ENCODE measurements around the gene MAN1C1.

MAN1C1 gene

DNA sequence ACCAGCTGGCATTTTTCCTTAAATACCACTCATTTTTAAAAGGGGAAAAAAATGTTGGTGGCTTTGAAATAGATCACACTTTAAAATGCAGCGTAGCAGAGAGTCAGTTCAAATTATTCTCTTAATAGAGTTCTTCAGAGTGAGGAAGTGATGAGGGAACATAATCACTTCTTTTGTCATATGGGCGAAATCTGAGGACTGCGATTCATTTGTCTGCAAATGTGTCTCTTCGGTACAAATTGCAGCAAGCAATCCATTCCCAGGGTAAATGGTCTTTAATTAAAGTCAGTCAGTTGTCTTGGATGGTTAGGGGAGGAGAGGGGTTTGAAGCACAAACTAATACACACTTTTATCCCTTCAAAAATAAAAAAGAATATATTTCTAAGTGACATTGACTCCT is 97.4 kb downstream of the MAN1C1 start (continued):
- TF ChIP-seq SNAI2 (CRISPR knock-in tag; IDR thresholded peaks at IDR 0.05) (no peak), CSDC2 (CRISPR knock-in tag; IDR thresholded peaks at IDR 0.05) (no peak), TOX (CRISPR knock-in tag; IDR thresholded peaks at IDR 0.05; ENCODE audit: borderline replicate concordance) (no peak)

DNA sequence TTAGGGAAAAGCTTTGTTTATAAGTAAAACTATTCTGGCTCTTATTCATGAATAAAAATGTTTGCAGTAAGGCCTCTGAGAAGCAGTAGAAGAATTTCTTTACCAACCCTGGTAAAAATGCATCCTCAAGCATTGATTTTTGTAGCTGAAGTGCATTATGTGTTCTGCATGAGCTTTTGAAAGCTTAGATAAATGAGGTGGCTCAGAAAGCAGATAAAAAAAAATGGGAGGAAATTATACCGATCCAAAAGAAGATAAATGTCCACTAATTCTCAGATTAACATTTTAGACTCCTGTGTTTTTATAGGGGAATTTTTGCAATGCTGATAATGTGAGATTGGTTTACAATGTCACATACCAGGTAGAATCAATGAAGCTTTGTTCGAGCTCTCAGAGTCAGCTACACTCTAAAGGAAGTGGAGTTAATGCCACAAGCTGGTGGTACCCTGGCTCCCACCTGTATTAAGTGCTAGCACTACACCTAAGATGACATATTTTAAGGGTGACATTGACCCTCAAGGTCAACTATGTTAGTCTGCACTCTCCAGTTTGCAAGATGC is 97.9 kb downstream of the MAN1C1 start:
- TF ChIP-seq ZNF8 (CRISPR knock-in tag; IDR thresholded peaks at IDR 0.05) (no peak), ZNF565 (CRISPR knock-in tag; conservative IDR thresholded peaks at IDR 0.05; ENCODE audit: low read depth) (no peak), BACH2 (CRISPR knock-in tag; IDR thresholded peaks at IDR 0.05; ENCODE audit: borderline replicate concordance) (no peak), ZFP3 (CRISPR knock-in tag; IDR thresholded peaks at IDR 0.05) (no peak), ZFP30 (CRISPR knock-in tag; IDR thresholded peaks at IDR 0.05) (no peak), GLIS3 (CRISPR knock-in tag; IDR thresholded peaks at IDR 0.05) (no peak)
- TF ChIP-seq, protein P1, sequence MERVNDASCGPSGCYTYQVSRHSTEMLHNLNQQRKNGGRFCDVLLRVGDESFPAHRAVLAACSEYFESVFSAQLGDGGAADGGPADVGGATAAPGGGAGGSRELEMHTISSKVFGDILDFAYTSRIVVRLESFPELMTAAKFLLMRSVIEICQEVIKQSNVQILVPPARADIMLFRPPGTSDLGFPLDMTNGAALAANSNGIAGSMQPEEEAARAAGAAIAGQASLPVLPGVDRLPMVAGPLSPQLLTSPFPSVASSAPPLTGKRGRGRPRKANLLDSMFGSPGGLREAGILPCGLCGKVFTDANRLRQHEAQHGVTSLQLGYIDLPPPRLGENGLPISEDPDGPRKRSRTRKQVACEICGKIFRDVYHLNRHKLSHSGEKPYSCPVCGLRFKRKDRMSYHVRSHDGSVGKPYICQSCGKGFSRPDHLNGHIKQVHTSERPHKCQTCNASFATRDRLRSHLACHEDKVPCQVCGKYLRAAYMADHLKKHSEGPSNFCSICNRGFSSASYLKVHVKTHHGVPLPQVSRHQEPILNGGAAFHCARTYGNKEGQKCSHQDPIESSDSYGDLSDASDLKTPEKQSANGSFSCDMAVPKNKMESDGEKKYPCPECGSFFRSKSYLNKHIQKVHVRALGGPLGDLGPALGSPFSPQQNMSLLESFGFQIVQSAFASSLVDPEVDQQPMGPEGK (CRISPR knock-in tag; IDR thresholded peaks at IDR 0.05; ENCODE audit: borderline replicate concordance) = no peak
- TF ChIP-seq, protein P2, sequence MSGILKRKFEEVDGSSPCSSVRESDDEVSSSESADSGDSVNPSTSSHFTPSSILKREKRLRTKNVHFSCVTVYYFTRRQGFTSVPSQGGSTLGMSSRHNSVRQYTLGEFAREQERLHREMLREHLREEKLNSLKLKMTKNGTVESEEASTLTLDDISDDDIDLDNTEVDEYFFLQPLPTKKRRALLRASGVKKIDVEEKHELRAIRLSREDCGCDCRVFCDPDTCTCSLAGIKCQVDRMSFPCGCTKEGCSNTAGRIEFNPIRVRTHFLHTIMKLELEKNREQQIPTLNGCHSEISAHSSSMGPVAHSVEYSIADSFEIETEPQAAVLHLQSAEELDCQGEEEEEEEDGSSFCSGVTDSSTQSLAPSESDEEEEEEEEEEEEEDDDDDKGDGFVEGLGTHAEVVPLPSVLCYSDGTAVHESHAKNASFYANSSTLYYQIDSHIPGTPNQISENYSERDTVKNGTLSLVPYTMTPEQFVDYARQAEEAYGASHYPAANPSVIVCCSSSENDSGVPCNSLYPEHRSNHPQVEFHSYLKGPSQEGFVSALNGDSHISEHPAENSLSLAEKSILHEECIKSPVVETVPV (CRISPR knock-in tag; IDR thresholded peaks at IDR 0.05) = no peak
- TF ChIP-seq, protein P3, sequence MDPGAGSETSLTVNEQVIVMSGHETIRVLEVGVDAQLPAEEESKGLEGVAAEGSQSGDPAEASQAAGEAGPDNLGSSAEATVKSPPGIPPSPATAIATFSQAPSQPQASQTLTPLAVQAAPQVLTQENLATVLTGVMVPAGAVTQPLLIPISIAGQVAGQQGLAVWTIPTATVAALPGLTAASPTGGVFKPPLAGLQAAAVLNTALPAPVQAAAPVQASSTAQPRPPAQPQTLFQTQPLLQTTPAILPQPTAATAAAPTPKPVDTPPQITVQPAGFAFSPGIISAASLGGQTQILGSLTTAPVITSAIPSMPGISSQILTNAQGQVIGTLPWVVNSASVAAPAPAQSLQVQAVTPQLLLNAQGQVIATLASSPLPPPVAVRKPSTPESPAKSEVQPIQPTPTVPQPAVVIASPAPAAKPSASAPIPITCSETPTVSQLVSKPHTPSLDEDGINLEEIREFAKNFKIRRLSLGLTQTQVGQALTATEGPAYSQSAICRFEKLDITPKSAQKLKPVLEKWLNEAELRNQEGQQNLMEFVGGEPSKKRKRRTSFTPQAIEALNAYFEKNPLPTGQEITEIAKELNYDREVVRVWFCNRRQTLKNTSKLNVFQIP (CRISPR knock-in tag; IDR thresholded peaks at IDR 0.05; ENCODE audit: borderline replicate concordance, low read depth) = no peak
- no peak for ATAC-seq

DNA sequence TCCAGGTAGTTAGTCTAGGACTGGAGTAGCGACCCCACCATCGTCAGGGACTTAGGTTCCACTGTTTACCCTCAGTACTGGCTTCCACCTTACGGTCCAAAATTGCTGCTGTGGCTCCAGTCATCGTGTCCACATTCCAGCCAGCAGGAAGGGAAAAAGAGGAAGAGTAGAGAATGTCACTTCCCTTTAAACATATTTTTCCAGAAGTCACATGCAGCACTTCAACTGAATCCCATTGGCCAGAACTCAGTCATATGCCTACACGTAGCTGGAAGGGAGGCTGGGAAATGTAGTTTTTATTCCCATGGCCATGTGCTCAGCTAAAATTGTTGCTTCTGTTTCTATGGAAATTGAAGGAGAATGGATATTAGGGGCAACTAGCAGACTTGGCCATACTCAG is 99.3 kb downstream of the MAN1C1 start:
- TF ChIP-seq, protein P1 (CRISPR knock-in tag; IDR thresholded peaks at IDR 0.05; ENCODE audit: borderline replicate concordance) = no peak
- TF ChIP-seq ZFP30 (CRISPR knock-in tag; IDR thresholded peaks at IDR 0.05) (no peak), TCF4 (CRISPR knock-in tag; IDR thresholded peaks at IDR 0.05; ENCODE audit: borderline replicate concordance) (no peak), BACH2 (CRISPR knock-in tag; IDR thresholded peaks at IDR 0.05; ENCODE audit: borderline replicate concordance) (no peak), RARB (CRISPR knock-in tag; IDR thresholded peaks at IDR 0.05) (no peak), ZNF8 (CRISPR knock-in tag; IDR thresholded peaks at IDR 0.05) (no peak), GLIS3 (CRISPR knock-in tag; IDR thresholded peaks at IDR 0.05) (no peak), ZNF70 (CRISPR knock-in tag; IDR thresholded peaks at IDR 0.05) (no peak), SNAI2 (CRISPR knock-in tag; IDR thresholded peaks at IDR 0.05) (no peak), CSDC2 (CRISPR knock-in tag; IDR thresholded peaks at IDR 0.05) (no peak), ISL1 (CRISPR knock-in tag; IDR thresholded peaks at IDR 0.05) (no peak)
- TF ChIP-seq, protein P4, sequence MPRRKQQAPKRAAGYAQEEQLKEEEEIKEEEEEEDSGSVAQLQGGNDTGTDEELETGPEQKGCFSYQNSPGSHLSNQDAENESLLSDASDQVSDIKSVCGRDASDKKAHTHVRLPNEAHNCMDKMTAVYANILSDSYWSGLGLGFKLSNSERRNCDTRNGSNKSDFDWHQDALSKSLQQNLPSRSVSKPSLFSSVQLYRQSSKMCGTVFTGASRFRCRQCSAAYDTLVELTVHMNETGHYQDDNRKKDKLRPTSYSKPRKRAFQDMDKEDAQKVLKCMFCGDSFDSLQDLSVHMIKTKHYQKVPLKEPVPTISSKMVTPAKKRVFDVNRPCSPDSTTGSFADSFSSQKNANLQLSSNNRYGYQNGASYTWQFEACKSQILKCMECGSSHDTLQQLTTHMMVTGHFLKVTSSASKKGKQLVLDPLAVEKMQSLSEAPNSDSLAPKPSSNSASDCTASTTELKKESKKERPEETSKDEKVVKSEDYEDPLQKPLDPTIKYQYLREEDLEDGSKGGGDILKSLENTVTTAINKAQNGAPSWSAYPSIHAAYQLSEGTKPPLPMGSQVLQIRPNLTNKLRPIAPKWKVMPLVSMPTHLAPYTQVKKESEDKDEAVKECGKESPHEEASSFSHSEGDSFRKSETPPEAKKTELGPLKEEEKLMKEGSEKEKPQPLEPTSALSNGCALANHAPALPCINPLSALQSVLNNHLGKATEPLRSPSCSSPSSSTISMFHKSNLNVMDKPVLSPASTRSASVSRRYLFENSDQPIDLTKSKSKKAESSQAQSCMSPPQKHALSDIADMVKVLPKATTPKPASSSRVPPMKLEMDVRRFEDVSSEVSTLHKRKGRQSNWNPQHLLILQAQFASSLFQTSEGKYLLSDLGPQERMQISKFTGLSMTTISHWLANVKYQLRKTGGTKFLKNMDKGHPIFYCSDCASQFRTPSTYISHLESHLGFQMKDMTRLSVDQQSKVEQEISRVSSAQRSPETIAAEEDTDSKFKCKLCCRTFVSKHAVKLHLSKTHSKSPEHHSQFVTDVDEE (CRISPR knock-in tag; IDR thresholded peaks at IDR 0.05) = no peak
- TF ChIP-seq, protein P5, sequence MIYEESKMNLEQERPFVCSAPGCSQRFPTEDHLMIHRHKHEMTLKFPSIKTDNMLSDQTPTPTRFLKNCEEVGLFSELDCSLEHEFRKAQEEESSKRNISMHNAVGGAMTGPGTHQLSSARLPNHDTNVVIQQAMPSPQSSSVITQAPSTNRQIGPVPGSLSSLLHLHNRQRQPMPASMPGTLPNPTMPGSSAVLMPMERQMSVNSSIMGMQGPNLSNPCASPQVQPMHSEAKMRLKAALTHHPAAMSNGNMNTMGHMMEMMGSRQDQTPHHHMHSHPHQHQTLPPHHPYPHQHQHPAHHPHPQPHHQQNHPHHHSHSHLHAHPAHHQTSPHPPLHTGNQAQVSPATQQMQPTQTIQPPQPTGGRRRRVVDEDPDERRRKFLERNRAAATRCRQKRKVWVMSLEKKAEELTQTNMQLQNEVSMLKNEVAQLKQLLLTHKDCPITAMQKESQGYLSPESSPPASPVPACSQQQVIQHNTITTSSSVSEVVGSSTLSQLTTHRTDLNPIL (CRISPR knock-in tag; IDR thresholded peaks at IDR 0.05; ENCODE audit: low read depth) = no peak

More for the DNA sequence above, 99.3 kb downstream of the MAN1C1 start:
- ATAC-seq = peak; percentile 40; the same call in 1 of the 3 replicates

All from SK-N-SH treated with all-trans-retinoic acid at 6 μM for 48 hours (cell line).